NT2/D1 (cell line): ENCODE results near the gene GCN1.

Experiments
- SUZ12 ChIP-seq: IDR thresholded peaks from 2 replicates; pipeline ENCODE4 v1.6.1; 2011; ENCODE audit not compliant: insufficient read length, insufficient read depth; ENCODE audit errors: extremely low read depth
- YY1 ChIP-seq: IDR thresholded peaks from 2 replicates; pipeline ENCODE4 v1.6.1; 2011; ENCODE audit not compliant: insufficient read length, insufficient read depth
- ZNF274 ChIP-seq: IDR thresholded peaks from 2 replicates; pipeline ENCODE4 v1.6.1; 2011; ENCODE audit warnings: mild to moderate bottlenecking, low read depth, low read length

GRCh38 chr12:120220838-120221575 lies 26.5 kb upstream of the GCN1 start:
- no peak for TF ChIP-seq YY1
- TF ChIP-seq ZNF274 = no peak
- TF ChIP-seq SUZ12 = no peak
